HG03097 (cell line): ENCODE data around the gene VPS29.
"Not testable (repeated sequence)": the region's sequence is repeated elsewhere in the genome, so short reads cannot be mapped to it uniquely, and the experiment has no call there.

ENCODE experiments used
- ATAC-seq: cut with Tn5 transposase; IDR thresholded peaks from one replicate; pipeline ENCODE4 v1.9.1; 2021; ENCODE audit not compliant: unreplicated experiment, low FRiP score

Gene VPS29

DNA sequence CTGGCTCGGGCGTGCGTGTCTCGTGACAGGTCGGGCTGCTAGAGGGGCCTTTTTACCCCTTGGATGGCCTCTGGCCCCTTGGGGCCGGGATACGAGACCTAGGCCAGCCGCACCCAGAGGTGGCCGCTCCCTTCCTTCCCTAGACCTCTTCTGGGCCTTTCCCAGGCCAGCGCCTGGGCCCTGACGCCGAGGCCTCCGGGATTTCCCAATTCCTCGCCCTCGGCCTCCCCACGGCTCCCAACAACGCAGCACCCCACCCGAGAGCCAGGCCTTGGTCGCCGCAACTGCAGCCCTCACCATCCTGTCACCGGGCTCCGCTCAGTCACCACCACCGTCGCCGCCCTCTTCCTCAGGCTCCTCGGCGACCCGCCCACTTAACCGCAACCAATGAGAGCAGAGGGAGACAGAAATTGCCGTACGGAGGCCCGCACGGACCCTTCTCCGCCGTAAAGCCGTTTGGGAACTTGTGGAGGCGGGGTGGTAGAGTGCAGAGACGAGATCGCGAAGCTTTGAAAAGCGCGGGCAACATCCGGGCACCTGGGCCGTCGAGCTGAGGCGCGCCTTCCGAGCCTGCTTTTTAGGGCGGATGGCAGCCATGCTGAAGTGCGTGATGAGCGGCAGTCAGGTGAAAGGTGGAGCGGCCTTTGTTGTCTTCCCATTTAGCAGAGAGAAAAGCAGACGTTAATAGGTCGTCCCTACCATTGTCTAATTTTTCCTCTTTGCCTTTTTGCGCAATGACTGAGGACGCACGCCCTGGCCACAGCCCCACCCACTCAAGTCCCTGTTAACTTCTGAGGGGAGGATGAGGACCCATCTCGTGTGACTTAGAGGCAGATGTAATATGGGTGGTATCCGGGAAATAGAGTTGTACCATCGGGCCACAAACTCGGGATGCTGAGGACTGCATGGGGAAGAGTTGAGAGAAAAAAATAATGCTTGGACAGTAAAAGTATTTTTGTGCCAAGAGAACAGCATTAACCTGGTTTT, at the start of gene VPS29, which contains the start of gene RAD9B:
Gene VPS29, minus strand, starts transcription at position 360 of the 987 bp plus-strand sequence. Its CDS starts 60 bp downstream, at position 300.
Gene RAD9B, plus strand, starts transcription at position 580 of the 987 bp plus-strand sequence. Its CDS starts 7 bp downstream, at position 587.
- peak; percentile 88 for ATAC-seq

DNA sequence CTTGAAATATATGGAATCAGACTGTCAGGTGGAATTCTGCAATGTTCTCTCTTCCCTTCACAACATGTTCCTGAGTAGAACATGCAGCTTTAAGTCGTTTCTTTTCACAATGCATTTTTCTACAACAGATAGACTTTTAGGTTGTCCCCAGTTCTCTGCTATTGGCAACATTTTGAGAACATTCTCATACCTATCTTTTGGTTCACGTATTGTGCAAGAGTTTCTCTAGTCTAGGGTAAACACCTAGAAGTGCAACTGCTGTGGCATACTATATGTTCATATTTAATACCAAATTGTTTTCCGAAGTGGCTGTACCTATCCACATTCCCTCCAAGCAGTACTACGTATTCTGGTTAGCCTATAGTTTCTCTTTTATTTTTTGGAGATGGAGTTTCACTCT, 49.1 kb upstream of the VPS29 start:
- no peak for ATAC-seq

GRCh38 chr12:110549716-110550115, 47.8 kb upstream of the VPS29 start:
- no peak for ATAC-seq

GRCh38 chr12:110548678-110549077, 46.8 kb upstream of the VPS29 start:
- ATAC-seq = no peak

- ATAC-seq = no peak
These were observed 45.2 kb upstream of the VPS29 start for GRCh38 chr12:110547090-110547489.

GRCh38 chr12:110546339-110546738, 44.4 kb upstream of the VPS29 start:
- no peak for ATAC-seq

DNA sequence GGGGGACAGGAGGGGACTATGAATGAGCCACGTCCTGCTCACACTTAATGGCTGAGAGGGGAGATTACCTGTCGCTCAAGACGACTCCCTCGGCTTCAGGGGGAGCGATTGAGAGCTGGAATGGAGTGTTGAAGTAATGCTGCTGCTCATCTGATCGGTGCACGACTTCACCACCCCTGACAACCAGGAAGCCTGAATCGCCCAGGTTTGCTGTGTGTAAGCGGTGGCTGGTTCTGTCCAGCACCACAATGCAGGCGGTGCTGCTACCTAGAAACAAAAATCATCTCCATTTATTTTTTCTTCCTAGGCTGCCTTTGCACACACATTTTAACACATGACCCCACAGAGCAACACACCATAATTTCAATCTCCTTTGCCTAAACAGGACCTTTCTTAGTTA, 43.9 kb upstream of the VPS29 start:
- no peak for ATAC-seq

GRCh38 chr12:110545259-110545658, 43.3 kb upstream of the VPS29 start:
- ATAC-seq = not testable (repeated sequence)

- no peak for ATAC-seq
These were observed 42.1 kb upstream of the VPS29 start for GRCh38 chr12:110543965-110544364.

DNA sequence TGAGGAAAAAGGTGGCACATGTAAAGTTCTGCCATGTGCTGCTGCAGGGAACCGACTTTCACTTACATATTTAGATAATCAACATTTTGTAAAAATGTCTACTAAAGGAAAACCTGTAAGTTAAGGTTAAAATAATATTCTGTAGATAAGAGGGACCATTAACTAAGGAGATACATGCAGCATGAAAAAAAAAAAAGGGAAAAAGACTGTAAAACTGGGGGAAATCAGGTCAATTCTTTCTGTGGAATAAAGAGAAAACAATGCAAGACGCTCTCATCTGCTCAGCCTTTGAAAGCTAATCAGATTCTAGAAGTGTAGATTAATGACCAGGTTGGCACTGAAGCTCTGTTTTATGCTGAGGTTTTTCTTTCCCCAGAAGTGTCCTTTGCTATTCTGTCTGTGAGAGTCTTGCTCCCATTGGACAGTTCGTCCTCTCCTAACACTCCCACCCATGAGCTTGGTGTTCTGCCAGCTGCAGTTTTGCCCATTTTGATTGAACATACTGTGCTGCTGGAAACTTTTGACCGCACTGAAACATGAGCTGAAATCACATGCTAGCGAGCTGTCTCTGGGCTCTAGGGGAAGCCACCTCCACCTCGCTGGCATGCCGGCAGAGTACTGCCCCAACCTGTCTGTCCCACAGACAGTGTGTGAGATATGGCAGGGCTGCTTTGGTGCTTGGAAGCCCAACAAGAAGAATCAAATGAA, 41.5 kb upstream of the VPS29 start:
- ATAC-seq = no peak

GRCh38 chr12:110540048-110540447, 38.1 kb upstream of the VPS29 start:
- ATAC-seq = no peak

DNA sequence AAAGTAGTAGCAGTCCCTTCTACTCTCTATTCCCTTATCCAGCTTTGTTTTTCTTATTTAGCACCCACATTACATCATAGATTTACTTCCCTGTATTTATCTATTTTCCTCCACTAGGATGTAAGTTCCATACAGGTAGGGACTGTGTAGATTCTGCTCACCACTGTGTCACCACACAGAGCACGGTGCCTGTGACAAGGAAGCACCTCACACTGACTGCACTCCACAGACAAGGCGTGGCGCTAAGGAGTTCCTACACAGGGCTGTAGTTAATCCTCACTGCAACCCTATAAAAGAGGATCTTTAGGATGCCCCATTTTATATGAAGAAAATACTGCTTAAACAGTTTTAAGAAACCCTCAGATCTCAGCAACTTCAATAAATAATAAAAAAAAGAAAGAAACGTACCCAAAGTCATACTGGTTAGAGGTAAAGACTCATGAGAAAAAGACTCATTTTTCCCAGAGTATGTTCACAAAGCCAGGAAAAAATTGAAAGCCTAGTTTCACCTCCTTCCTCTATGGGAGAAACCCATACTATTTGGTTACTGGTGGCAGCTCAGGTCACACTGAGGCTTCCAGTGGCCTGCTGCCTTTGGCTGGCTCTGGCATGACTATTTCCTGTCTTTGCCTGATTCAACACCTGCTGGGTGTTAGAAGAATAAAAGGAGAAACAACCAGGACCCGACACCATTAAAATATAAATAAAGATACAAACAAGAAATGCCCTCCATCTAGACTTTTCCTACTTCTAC, 37.1 kb upstream of the VPS29 start:
- no peak for ATAC-seq

GRCh38 chr12:110537605-110538409, 35.9 kb upstream of the VPS29 start:
- no peak for ATAC-seq

GRCh38 chr12:110536834-110537604, 35.1 kb upstream of the VPS29 start:
- ATAC-seq = no peak

- ATAC-seq = no peak
These were observed 32.9 kb upstream of the VPS29 start for GRCh38 chr12:110534811-110535210.

DNA sequence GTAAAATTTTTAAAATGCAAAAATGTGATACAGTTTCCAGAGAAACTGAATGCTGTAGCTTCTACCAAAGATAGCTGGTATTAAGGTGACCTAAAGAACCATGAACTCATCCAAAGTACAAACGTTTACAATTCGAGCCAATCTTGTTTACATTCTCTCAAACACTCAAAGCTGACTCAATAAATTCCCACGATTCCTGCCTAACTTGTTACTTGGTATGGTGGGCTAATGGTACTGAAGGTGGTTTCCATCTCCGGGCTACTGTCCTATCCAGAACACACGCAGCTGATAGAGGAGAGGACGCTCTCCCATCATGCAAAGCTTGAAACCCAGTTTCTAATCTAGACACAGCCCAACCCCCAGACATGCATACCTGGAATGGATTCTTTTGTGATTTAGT, 31.7 kb upstream of the VPS29 start:
- ATAC-seq = no peak

DNA sequence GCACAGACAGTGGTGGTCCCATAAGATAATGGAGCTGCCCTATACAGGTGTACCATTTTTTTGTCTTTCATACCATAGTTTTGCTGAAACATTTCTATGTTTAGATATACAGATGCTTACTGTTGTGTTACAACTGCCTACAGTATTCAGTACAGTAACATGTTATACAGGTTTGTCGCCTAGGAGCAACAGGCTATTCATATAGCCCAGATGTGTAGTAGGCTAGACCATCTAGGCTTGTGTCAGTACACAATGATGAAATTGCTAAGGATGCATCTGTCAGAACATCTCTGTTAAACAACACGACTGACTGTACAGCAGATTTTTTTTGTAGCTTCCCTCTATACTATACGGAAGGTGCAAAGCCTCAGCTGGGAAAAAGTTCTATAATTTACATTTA, 30.7 kb upstream of the VPS29 start:
- no peak for ATAC-seq

- peak; percentile 83 for ATAC-seq
These were observed 29.9 kb upstream of the VPS29 start for GRCh38 chr12:110531741-110532333.

GRCh38 chr12:110530511-110530910, 28.6 kb upstream of the VPS29 start:
- no peak for ATAC-seq
